TTC549 (cell line): Measurements from ENCODE around the gene CD200R1L.

Source experiments
- FAIRE-seq: peaks from 2 replicates; lab custom pipeline; 2012; peaks lifted over from hg19 to GRCh38; lab: Jason Lieb, UNC

Gene CD200R1L

GRCh38 chr3:112786881-112787579 lies 59.6 kb downstream of the CD200R1L start:
- no peak for FAIRE-seq

- FAIRE-seq: no peak
Measured at GRCh38 chr3:112786002-112786590, 60.6 kb downstream of the CD200R1L start.

DNA sequence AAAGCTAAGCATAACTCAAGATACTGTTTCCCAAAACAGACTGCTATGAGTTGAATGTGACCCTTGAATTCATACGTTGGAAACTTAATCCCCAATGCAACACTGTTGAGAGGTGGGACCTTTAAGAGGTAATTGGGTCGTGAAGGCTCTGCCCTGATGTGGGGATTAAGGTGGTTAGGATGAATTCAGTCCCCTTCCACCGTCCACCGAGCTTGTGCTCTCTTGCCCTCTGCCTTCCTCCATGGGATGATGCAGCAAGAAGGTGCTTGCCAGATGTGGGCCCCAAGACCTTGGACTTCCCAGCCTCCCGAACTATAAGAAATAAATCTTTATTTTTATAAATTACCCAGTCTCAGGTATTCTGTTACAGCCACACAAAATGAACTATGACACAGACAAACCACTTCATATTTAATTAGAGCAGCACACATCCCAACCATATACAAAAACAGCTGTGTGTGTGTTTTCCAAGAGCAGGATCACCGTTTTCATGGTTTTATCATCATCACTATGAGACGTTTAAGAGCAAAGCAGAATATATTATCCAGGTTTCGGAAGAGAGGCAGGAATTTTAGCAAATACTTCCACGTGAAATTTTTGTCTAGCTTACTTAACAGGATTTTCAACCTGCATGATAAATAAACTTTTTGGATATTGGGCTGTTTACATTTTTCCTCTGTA lies 61.2 kb downstream of the CD200R1L start:
- FAIRE-seq: no peak

GRCh38 chr3:112782491-112782890 lies 64.2 kb downstream of the CD200R1L start:
- FAIRE-seq: no peak

GRCh38 chr3:112781599-112781998 lies 65.1 kb downstream of the CD200R1L start:
- FAIRE-seq: no peak

DNA sequence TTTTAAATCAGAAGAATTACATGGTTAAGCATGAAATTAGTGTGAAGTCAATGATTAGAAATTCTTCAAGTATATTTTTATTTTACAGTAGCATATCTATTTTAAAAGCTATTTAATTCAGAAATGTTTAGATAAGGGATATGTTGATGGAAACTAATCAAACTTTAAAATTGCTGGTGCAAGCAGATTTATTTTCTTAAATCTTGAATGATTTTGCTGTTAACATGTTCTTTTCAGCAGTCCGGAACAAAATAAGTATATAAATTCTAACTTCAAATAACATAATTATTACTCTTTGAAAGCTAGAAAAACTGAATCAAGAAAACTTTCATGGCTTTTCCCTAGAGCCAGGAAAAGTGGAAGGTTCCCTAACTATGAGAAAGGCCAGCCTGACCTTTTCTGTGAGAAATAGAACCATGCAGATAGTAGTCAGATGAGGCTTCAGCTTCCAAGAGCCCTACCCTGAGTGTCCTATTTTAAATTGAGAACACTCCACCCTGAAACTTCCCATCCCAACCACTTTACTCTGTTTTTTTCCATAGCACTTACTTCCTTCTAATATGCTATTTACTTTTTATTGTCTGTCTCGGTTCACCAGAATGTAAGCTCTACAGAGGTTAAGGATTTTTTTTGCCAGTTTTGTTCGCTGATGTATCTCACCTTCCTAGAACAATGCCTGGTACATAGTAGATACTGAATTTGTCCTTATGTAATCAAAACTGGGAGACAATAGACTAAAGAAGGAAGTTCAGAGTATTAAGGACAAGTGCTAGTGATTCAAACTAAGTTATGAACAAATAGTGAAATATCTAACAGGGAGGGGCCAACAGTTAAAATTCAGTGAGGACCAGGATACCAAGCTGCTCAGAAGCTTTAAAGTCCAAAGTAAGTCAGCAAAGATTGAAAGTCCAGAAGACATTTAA lies 66.8 kb downstream of the CD200R1L start:
- no peak for FAIRE-seq

DNA sequence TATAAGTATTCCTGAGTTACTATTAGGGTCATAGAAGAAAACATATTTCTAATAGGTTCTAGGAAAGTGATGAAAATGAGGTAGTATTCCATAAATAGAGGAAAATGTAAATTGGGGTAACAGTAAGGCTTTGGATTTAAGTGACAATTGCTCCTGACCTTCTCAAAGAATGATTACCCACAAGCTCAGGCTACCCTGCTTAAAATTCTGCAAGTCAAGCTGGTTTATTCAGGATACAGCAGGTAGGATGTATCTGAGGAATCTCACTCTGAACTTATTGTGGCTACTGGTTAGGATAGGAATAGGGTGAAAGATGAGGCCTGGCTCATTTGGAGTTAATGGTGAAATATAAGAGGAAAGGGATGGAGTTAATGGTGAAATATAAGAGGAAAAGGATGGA lies 67.7 kb downstream of the CD200R1L start:
- FAIRE-seq: no peak

DNA sequence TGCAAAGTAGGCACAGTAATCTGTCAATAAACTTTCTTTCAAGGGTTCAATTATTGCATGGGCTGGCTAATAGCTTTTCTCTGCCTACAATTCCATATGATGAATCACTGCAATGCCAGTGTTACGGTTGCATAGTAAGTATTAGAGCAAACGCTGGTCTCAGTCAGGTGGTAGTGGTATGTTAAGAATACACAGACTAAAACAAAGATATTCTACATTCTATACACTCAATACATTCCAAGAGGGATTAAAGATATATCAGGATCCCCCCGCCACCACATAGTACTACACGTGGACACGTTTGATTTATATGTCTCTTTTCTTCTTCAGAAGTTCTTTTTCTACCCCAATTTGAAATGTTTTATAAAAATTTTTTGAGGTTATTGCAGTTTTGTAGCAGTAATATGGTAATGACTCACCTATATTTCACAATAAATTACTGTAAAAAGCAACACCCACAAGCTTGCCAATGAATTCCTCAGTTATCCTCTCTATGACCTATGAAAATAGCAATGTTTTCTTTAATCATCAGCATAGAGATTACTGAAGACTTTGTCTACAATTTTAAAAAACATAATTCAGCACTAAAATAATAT lies 68.2 kb downstream of the CD200R1L start:
- no peak for FAIRE-seq

GRCh38 chr3:112777811-112778210 lies 68.9 kb downstream of the CD200R1L start:
- no peak for FAIRE-seq

GRCh38 chr3:112776836-112777235 lies 69.8 kb downstream of the CD200R1L start:
- no peak for FAIRE-seq

DNA sequence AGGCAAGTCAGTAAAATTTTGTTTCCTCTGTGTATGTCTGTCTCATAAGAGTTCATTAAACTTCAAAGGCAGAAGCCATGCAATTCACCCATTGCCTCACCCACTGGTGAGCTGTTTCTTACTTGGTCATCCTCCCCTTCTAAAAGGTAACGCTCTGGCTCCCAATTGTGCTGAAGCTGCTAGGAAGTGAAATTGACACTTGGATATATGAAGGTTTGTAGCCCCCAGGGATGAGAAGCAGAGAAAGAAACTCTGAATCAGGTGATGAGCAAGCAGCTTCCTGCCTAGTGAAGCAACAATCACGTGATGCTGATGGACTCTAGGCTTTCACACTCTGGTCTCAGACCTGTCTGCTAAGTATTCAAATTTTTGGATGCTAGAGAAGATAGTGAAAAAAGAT lies 70.7 kb downstream of the CD200R1L start:
- no peak for FAIRE-seq

DNA sequence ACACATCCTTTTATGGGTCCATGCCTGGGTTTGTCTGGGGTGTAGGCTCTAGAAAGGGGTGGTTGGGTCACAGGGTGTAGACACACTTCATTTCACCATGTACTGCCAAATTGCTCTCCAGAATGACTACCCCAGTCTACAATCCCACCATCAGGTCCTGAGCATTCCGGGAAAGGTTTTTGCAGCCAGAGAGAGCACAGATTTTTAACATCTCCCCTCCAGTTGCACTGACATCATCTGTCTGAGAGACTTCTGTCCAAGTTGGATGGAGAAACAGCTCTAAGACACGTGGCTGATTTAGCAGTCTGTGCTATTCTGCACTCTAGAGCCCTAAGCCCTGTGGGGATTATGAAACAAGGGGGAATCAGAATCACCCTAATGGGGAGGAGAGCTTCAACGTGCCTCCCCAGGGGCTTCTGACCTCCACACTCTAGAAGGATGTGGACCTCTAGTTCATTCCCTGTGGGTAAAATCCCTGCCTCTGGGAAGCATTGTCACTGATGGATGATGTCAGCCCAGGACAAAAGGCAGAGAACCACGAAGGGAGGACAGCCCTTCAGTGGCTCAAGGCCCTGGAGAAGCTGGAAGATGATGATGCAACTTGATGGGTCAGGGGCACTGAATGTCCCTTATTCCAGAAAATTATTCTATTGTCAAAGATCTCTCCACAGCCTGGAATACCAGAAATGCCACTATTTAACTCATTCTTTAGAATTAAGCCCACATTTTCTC lies 71.5 kb downstream of the CD200R1L start:
- FAIRE-seq: no peak

DNA sequence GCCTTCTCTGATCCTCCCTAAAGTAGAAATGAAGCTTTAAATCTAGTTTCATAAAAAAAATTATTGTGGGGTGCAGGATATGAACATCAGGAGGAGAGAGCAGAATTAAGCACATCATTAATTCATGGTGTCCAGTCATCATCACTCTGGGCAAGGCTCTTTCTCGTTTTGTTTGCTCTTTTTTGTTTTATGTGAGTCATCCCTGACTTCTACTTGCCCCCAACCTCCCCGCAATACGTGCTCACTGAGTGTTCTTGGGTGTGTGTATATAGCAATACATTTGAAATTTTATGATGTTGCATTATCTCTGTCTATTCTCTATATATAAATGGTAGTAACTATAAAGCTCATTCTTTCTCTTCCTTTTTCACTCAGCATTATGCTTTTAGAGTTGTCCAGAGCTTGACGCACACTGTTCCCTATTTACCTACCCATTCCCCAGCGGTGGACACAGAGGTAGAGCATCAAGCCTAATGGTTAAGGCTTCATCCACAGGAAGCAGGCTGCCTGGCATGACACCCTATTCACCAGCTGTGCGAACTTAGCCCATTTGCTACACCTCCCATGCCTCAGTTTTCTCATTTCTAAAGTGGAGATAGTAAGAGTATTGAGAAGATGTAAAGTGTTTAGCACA lies 72.3 kb downstream of the CD200R1L start:
- no peak for FAIRE-seq

DNA sequence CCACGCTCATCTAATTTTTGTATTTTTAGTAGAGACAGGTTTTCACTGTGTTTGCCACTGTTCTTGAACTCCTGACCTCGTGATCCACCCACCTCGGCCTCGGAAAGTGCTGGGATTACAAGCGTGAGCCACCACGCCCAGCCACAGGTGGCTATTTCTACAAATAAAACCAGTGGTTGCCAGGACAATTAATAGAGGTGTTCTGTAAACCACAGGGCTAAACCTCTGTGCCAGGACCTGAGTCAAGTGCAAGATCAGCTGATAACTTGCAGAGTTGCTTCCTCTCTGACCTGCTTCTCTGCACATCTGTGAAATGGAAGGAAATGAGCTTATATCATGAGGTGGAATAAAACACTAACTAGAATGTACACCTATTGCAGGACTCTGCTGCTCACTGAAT lies 72.8 kb downstream of the CD200R1L start:
- no peak for FAIRE-seq

- FAIRE-seq: no peak
Measured at GRCh38 chr3:112770951-112771350, 75.7 kb downstream of the CD200R1L start.

DNA sequence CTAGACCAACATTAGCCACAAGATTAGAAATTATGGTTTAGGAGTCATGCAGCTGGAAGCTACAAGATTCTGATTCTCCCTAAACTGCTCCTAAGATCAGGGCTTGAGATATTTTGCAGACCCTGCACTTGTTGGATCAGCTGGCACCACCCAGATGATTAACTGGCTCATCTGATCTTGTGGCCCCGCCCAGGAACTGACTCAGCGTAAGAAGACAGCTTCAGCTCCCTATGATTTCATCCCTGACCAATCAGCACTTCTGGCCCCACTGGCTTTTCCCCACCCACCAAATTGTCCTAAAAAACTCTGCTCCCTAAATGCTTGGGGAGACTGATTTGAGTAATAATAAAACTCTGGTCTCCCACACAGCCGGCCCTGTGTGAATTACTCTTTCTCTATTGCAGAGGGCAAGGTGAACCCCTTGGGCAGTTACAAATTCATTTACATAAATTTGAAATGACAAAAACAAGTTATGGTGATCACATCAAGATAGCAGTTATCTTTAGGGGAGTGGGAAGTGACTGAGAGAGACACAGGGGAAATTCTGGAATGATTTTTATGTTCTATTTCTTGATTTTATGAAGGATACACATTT lies 76.5 kb downstream of the CD200R1L start:
- FAIRE-seq: no peak

DNA sequence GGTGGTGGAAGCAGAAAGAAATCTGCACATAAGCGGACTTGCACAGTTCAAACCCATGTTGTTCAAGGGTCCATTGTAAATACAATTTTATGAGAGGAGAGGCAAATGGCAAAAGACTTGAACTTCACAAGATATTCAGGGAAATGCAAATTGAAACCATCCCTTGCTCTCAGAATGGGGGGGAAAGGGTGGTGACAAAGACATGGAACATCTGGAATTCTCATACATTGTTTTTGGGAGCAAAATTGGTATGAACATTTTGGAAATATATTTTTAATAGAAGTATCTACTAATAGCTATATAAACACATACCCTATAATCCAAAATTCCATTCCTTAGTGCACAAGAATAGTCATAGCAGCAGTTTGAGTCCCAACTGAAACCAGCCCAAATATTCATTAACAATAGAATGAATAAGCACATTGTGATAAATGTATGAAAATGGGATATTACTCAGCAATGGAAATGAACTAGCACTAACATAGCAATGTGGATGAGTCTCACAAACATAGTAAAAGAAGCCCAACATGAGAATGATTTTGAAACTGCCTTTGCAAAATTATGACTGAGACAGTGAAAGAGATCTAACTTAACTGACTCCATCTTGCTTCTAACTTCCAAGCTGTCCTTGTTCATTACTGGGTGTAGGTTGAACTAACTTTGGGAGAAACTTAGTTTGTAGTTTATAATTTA lies 77.2 kb downstream of the CD200R1L start:
- no peak for FAIRE-seq

DNA sequence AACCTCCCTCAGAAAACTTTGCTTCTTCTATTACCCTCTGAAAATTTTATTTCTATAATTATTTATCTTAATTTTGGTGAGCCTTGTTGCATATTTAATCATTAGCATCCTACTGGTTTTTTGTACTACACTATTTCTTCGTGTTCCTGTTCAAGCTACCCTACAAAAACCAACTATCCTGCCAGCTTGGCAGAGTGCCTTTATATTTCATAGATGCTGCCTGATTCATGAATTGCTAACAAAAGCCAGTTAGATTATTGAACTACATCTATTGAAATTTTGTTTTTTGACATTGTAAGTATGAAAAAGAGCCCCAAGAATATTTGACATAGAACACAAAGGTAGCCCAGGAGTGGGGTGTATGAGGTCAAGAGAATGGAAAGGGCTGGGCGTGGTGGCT lies 78.9 kb downstream of the CD200R1L start:
- FAIRE-seq: no peak

GRCh38 chr3:112767177-112767576 lies 79.5 kb downstream of the CD200R1L start:
- FAIRE-seq: no peak
